Stimulated activated CD8-positive, alpha-beta memory T cell treated with anti-CD3 and anti-CD28 coated beads, Interleukin-2, amount 100 ng/mL, for 48 hours (primary cell): Measurements from ENCODE around the gene GORASP2.

Experiments used
- DNase-seq, 2 donors: peaks; one replicate each; pipeline ENCODE4 v3.0.0-alpha.2; 2020; ENCODE audit warnings: low read depth in 2 of 2

The GORASP2 gene

GRCh38 chr2:170923799-170924198, 5.3 kb upstream of the GORASP2 start:
- no peak for DNase-seq

DNA sequence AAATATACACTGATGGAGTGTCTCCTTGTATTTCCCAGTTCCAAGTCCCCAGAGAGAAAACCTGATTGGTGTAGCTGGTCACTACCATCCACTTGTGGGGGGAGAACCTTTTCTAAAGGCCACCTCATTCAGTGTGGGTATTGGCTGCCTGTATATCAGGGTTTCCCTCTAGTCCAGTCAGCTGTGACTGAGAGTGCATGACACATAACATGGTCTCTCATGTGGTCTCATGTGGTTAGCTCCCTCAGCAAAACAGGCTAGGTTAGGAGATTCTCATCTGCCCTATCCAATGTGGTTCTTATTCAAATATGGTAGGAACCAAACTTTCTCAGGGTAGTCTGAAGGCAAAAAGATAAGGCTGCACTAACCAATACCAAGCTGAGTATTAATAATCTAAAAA, 4.1 kb upstream of the GORASP2 start:
- no peak for DNase-seq

- DNase-seq, result no peak
These were observed 3.1 kb upstream of the GORASP2 start for GRCh38 chr2:170925923-170926322.

DNA sequence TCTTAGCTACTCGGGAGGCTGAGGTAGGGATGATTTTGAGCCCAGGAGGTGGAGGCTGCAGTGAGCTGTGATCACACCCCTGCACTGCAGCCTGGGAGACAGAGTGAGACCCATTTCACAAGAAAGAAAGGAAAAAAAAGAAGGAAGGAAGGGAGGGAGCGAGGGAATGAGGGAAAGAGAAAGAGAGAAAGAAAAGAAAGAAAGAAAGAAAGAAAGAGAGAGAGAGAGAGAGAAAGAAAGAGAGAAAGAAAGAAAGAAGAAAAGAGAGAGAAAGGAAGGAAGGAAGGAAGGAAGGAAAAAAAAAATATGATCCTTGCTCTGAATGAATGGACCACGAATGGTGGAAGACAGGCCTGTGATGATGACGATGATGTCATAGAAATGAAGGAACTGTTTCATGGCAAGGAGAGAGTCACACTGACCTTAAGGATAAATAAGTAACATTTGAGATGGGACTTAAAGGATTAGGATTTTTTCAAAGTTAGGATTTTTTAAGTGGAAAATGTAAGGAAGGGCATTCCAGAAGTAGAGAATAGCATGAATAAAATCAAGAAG, 2.2 kb upstream of the GORASP2 start:
- no peak for DNase-seq

GRCh38 chr2:170928036-170928823, 823 bp upstream of the GORASP2 start:
- no peak for DNase-seq

DNA sequence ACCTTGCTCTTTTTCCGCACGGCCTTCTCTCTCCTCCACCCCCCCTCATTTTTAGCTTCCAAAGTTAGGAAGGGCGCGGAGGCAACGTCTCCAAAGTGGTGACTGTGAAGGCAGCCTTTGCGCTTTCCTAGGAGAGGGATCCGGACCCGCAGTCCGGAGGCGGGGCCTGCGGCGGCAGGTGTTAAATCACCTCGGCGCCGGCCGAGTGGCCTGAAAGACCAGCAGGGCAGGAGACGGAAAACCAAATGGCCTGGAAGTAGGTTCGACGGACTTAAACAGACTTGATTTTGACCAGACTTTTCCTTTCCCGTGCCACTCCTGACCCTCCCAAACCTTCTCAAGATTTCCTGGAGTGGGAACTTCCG, 615 bp downstream of the GORASP2 start:
- peak; percentile 29 to 32 for DNase-seq

- peak; percentile 14 to 32 for DNase-seq
These were observed 1.3 kb downstream of the GORASP2 start for GRCh38 chr2:170930131-170930990.

GRCh38 chr2:170930991-170931266, 1.9 kb downstream of the GORASP2 start:
- DNase-seq, result no peak

DNA sequence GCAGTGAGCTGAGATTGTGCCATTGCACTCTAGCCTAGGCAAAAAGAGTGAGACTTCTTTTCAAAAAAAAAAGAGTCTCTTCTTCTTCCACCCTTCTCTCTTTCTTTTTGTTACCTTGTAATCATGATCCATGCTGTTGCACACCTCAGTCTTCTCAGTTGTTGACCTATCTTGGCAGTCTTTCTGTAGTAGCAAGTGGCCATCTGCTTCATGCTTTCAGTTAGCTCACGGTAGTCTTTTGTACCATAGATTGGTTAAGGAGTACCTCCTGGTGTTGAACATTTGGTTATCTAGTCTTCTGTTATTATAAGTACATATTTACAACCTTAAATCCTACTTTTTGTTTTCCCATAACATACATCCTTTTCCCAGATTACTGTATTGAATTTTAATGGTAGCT, 3.1 kb downstream of the GORASP2 start:
- DNase-seq, result no peak

GRCh38 chr2:170932948-170933347, 3.9 kb downstream of the GORASP2 start:
- DNase-seq, result no peak

DNA sequence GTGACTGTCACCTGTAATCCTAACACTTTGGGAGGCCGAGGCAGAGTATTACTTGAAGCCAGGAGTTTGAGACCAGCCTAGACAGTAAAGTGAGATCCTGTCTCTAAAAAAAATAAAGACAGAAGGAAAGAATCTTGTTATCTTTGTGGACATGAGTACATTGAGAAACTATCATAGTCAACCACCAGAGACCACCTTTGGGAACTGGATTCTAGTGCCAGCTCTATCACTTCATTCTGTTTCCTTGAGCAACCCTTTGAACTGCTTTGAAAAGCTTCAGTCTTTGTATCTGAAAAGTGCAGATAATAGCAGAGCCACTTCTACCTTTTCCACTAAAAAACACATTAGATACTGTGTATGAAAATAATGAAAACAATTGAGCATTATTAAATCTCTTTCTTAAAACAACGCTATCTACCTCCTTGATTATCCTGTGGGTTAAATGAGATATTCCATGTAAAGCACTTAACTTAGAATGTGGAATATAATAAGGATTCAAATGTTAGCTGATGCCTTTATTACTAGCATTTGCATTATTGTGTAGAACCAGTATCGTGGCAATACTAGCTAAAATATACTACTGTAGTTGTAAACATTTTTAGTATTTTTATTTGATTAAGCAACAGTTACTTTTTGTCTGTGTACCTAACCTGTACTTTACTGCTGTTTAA, 8.8 kb downstream of the GORASP2 start:
- DNase-seq, result no peak

DNA sequence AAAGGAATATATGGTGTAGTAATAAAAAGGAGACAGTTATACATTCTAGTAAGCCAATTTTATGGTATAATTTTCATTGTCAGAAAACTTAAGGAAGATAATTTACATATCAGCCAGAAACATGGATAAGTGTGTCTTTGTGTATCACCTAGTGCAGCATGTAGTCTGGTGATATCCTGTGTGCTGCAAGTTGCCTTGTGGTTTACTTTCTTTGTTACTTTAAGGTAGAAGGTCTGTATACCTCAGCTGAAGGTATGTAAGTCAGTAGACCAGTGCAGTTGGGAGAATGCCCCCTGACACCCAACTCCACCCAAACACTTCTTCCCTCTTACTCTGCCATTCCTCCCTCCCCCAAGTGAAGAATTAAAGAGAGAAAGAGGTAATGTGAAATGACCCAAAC, 11.0 kb downstream of the GORASP2 start:
- DNase-seq, result no peak

DNA sequence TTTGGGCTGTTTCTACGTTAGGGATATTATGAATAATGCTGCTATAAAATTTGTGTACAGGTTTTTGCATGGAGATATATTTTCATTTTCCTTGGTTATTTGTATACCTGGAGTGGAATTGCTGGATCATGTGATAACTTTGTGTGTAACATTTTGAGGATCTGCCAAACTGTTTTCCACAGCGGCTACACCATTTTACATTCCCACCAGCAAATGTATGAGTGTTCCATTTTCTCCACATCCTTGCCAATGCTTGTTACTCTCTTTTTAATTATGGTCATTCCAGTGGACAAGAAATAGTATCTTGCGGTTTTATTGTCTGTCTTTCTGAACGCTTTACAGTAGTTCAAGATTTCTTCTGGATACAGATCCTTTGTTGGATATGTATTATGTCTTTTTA, 13.6 kb downstream of the GORASP2 start:
- no peak for DNase-seq

GRCh38 chr2:170943041-170943440, 14.0 kb downstream of the GORASP2 start:
- DNase-seq, result no peak

- DNase-seq, result no peak
These were observed 14.5 kb downstream of the GORASP2 start for GRCh38 chr2:170943596-170943995.

GRCh38 chr2:170944545-170944944, 15.5 kb downstream of the GORASP2 start:
- DNase-seq, result no peak

DNA sequence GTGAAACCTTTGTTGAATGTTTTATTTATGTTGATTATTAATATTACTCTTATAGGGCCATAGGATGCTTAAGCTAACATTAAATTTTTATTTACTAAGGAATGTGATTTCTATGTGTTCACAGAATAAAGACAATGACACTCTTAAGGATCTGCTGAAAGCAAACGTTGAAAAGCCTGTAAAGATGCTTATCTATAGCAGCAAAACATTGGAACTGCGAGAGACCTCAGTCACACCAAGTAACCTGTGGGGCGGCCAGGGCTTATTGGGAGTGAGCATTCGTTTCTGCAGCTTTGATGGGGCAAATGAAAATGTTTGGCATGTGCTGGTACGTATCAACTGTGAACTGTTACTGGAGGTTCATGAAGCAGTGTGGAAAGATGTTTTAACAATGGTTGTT, 20.4 kb downstream of the GORASP2 start:
- DNase-seq, result no peak

DNA sequence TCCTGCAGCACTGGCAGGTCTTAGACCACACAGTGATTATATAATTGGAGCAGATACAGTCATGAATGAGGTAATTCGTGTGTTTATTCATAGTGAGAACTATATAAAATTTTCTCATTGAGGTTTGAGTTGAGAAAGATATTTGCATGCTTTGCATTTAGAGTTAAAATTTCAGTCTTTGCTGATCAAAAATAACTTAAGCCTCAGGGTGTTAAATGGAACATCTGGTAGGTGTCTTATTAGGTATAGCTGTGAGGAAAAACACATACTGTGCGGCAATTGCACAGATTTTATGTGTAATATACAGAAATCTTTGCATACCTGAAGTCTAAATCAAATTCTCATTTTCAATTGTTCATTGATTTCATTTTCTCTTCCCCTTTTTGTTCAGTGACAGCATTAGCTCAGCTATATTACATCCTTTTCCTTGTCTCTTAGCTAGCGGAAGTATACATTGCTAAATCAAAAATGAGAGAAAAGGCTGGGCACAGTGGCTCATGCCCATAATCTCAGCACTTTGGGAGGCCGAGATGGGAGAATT, 21.2 kb downstream of the GORASP2 start:
- DNase-seq, result no peak

DNA sequence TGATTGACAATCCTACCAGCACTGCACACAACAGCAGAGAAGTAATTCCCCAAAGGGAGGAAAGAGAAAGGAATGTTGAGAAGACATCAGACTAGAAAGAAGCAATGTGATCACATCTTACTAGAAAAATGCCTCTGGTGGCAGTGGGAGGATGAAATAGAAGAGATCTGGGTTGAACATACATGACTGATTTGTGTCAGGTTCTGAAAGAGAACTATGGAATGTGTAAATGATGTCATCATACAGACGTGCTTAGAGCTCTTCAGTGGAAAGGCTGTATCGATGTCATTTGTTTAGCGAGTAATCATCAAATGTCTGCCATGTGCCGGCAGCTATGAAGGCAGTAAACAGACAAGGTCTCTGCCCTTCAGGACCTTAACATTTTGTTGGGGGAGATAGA, 24.9 kb downstream of the GORASP2 start:
- no peak for DNase-seq

GRCh38 chr2:170963386-170963785, 34.3 kb downstream of the GORASP2 start:
- DNase-seq, result no peak

- DNase-seq, result no peak
These were observed 36.6 kb downstream of the GORASP2 start for GRCh38 chr2:170965446-170966225.
